Forelimb muscle (tissue), 1 donor: ENCODE data around the gene ADAM15. TPM values are rescaled to one million over a fixed set of nuclear protein-coding genes. Genes with fewer than 3 reads are reported as not detected.

ENCODE experiments used
- DNase-seq: peaks from one replicate; pipeline ENCODE4 v3.0.0-alpha.2; 2013; ENCODE audit warnings: low read depth
- polyA plus RNA-seq: library from polyadenylated mRNA; unstranded; fragments of 120-200 nt; gene quantifications from one replicate; pipeline ENCODE4 v1.2.1, GENCODE V29; 2013; ENCODE audit not compliant: insufficient read length

ADAM15 gene
- polyA plus RNA-seq, 1 donor = 57.1 TPM

- no peak for DNase-seq
Observed at GRCh38 chr1:155049651-155050559, 1.2 kb upstream of the ADAM15 start.

DNA sequence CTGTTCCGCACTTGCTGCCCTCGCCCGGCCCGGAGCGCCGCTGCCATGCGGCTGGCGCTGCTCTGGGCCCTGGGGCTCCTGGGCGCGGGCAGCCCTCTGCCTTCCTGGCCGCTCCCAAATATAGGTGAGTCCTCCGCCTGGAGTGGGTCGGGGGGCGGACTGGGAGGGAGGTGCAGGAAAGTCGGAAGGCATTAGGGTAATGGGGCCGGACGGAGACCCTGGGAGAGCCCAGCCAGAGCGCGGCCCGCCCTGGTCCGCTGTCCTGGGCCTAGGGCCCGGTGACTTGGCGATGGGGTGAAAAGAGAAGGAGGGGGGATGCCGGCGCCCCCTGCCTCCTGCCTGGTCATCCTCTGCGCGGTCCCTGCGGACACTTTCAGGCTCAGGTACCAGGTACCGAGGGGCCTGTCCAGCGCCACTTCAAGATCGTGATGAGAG lies 243 bp downstream of the ADAM15 start:
- no peak for DNase-seq

GRCh38 chr1:155051777-155052398 lies 772 bp downstream of the ADAM15 start:
- DNase-seq = no peak

GRCh38 chr1:155052439-155053395 lies 1.6 kb downstream of the ADAM15 start:
- DNase-seq = no peak

DNA sequence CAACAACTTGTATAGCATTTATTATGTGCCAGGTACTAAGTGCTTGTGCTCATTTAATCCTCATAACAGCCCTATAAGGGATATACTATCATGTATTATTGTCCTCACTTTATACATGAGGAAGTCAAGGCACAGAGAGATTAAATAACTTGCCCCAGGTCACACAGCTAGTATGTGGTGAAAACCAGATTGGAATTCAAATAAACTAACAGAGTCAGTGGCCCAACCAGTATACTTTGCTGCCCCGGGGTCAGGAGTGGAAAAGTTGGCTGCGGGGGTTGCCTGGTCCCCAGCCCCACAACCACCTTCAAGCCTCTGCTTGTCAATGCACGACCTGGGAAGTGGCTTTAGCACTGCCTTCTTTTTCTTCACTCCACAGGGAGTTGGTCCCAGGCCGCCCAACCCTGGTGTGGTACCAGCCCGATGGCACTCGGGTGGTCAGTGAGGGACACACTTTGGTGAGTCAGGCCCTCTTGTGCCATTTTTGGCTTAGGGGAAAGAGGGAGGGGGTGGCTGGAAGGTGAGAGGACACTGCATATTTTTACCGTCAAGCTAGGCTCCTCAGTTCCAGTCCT lies 2.5 kb downstream of the ADAM15 start:
- no peak for DNase-seq

DNA sequence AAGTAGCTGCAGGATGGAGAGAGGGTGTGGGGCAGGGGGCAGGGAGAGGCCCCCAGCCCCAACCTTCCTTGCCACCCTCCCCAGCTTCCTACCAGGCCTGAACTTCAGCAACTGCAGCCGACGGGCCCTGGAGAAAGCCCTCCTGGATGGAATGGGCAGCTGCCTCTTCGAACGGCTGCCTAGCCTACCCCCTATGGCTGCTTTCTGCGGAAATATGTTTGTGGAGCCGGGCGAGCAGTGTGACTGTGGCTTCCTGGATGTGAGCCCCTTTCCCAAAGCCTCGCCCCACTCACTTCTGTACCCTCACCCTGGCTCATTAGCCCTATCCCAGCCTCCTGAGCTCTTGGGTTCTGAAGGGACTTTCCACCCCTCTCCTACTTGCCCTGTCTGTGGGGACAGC lies 6.0 kb downstream of the ADAM15 start:
- no peak for DNase-seq

DNA sequence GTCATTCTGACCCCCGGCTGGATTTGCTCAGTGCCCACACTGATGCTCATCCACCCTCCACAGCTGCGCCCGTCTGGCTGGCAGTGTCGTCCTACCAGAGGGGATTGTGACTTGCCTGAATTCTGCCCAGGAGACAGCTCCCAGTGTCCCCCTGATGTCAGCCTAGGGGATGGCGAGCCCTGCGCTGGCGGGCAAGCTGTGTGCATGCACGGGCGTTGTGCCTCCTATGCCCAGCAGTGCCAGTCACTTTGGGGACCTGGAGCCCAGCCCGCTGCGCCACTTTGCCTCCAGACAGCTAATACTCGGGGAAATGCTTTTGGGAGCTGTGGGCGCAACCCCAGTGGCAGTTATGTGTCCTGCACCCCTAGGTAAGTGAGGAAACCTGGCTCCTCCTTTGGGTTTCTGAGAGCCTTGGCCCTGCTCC lies 6.7 kb downstream of the ADAM15 start:
- DNase-seq = no peak

GRCh38 chr1:155060736-155061135 lies 9.6 kb downstream of the ADAM15 start:
- no peak for DNase-seq

- DNase-seq = no peak
Observed at GRCh38 chr1:155061381-155062150, 10.4 kb downstream of the ADAM15 start.

DNA sequence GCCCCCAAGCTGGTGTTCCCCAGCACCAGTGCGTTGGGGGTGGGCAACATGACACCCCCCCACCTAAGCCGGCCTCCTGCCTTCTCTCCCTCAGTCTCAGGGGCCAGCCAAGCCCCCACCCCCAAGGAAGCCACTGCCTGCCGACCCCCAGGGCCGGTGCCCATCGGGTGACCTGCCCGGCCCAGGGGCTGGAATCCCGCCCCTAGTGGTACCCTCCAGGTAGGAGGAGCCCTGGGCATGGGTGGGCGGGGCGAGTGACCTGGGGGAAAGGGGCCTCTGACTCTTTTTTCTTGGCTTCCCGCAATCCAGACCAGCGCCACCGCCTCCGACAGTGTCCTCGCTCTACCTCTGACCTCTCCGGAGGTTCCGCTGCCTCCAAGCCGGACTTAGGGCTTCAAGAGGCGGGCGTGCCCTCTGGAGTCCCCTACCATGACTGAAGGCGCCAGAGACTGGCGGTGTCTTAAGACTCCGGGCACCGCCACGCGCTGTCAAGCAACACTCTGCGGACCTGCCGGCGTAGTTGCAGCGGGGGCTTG lies 11.1 kb downstream of the ADAM15 start:
- DNase-seq = no peak

- no peak for DNase-seq
Observed at GRCh38 chr1:155062702-155063411, 11.7 kb downstream of the ADAM15 start.

- DNase-seq = peak; percentile 78
Observed at GRCh38 chr1:155063550-155064110, 12.5 kb downstream of the ADAM15 start, which contains the start of gene EFNA4. Gene EFNA4, plus strand, starts transcription at chr1:155063740. Its CDS starts 84 bp downstream, at chr1:155063824.

DNA sequence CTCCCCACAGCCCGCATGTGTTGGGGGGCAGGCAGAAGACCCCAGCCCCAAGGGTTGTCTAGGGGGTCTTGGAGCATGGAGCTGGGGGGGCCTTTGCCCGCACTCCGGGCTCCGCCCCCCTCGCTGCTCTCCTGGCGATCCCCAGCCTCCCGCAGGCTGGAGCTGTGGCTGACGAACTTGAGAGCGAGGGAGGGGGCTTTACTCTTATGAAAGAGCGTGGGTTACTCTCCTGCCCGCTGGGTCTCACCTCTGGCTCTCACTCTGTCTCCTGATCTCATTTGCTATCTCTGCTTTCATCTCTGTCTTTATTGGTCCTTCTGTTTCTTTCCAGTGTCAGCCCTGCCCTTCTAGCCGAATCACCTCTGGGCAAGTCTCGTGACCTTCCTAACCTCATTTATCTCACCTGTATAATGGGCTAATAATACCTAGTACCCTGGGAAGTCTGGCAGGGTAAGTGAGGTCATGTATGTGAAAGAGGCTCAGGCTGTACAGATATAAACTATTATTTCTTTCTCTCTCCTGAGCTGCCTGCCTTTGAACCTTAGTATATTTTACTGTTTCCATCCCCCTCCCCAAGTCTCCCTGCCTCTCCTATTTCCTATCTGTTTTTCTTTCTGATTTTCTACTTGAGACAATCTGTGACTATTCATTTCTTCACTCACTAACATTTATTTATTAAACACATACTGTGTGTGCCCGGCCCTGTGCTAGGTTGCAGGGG lies 13.2 kb downstream of the ADAM15 start:
- no peak for DNase-seq

GRCh38 chr1:155064832-155065429 lies 13.8 kb downstream of the ADAM15 start:
- DNase-seq = no peak

- no peak for DNase-seq
Observed at GRCh38 chr1:155066777-155067176, 15.7 kb downstream of the ADAM15 start.

GRCh38 chr1:155068599-155068998 lies 17.5 kb downstream of the ADAM15 start:
- DNase-seq = no peak

- no peak for DNase-seq
Observed at GRCh38 chr1:155069551-155070157, 18.5 kb downstream of the ADAM15 start.

DNA sequence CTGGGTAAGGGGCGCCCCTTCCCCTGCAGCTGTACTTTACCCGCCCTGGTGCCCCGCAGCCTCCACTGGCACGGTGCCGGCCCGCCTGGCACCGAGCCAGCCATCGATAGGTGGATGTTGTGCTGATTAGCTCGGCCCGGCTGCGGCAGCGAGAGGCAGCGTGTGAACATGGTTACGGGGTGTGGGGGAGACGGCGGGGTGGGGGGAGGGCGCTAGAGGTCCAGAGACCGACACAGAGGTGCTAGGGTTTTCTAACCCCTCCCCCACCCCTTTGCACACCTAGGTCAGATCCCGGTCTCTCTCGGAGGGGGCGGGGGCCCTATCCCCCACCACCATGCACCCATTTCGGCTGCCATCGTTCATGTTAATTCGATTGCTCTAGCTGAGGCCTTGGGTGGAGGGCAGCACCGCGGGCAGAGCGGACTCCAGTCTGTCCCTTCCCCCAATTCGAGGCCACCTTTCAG lies 19.1 kb downstream of the ADAM15 start:
- DNase-seq = no peak
